NCI-H1930 (cell line): Measurements from ENCODE around the gene OR2AT4.
"Not testable (repeated sequence)": the region's sequence is repeated elsewhere in the genome, so short reads cannot be mapped to it uniquely, and the experiment has no call there.

Experiments
- DNase-seq, 2 experiments: peaks; one replicate each; lab custom pipeline; 2025; lab: John Stamatoyannopoulos, UW

Gene OR2AT4

GRCh38 chr11:75103380-75104026 lies 6.8 kb upstream of the OR2AT4 start:
- DNase-seq: no peak

DNA sequence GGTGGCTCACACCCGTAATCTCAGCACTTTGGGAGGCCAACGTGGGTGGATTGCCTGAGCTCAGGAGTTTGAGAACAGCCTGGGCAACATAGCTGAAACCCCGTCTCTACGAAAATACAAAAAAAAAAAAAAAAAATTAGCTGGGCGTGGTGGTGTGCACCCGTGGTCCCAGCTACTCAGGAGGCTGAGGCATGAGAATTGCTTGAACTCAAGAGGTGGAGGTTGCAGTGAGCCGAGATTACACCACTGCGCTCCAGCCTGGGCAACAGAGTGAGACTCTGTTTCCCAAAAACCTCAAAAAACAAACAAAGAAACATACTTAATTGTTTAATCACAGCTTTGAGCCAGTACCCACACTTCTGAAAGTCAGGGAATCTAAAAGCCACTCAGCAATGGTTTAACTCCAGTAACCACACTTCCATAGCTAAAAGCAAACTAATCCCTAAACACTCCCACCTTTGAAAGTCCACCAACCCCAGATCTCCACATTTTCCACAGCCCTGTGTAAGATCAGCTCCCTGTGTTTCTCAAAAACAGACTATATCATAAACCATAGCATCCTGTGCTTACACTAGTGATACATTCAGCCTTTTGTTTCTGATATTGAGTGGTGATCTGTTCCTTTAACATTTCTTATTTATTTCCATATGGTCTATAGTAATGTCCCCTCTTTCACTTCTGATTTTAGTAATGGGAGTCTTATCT lies 4.9 kb upstream of the OR2AT4 start:
- DNase-seq: no peak

GRCh38 chr11:75100314-75100713 lies 3.6 kb upstream of the OR2AT4 start:
- DNase-seq: no peak

DNA sequence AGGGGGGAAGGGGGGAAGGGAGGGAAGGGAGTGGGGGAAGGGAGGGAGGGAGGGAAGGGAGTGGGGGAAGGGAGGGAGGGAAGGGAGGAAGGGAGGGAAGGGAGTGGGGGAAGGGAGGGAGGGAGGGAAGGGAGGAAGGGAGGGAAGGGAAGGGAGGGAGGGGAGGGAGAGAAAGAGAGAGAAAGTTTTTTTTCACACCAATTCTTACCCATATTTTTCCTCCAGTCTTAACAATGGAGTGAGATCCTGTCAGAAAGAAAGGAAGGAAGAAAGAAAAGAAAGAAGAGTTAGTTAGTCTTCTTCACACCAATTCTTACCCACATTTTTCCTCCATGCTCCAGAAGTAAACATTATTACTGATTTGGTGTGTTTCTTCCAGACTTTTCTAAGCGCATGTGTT lies 3.0 kb upstream of the OR2AT4 start:
- DNase-seq: no peak

DNA sequence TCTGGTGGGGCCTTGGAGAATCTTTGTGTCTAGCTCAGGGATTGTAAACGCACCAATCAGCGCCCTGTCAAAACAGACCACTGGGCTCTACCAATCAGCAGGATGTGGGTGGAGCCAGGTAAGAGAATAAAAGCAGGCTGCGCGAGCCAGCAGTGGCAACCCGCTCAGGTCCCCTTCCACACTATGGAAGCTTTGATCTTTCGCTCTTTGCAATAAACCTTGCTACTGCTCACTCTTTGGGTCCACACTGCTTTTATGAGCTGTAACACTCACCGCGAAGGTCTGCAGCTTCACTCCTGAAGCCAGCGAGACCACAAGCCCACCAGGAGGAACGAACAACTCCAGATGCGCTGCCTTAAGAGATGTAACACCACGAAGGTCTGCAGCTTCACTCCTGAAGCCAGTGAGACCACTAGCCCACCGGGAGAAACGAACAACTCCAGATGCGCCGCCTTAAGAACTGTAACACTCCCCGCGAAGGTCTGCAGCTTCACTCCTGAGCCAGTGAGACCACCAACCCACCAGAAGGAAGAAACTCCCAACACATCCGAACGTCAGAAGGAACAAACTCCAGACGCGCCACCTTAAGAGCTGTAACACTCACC lies 2.3 kb upstream of the OR2AT4 start:
- DNase-seq: not testable (repeated sequence)

- DNase-seq: not testable (repeated sequence)
Observed at GRCh38 chr11:75098181-75098580, 1.5 kb upstream of the OR2AT4 start.

GRCh38 chr11:75097173-75097557 lies 489 bp upstream of the OR2AT4 start:
- no peak for DNase-seq

GRCh38 chr11:75094382-75094781 lies 2.3 kb downstream of the OR2AT4 start:
- not testable (repeated sequence) for DNase-seq

GRCh38 chr11:75090671-75091177 lies 6.0 kb downstream of the OR2AT4 start:
- DNase-seq: no peak

- DNase-seq: no peak
Observed at GRCh38 chr11:75087319-75088305, 9.1 kb downstream of the OR2AT4 start.

GRCh38 chr11:75084883-75085282 lies 11.8 kb downstream of the OR2AT4 start:
- DNase-seq: no peak

DNA sequence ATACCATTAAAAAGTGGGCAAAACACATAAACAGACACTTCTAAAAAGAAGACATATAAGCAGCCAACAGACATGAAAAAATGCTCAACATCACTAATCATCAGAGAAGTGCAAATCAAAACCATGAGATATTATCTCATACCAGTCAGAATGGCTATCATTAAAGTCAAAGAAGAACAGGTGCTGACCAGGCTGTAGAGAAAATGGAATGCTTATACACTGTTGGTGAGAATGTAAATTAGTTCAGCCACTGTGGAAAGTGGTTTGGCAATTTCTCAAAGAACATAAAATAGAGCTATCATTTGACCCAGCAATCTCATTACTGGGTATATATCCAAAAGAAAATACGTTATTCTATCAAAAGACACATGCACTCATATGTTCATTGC lies 13.5 kb downstream of the OR2AT4 start:
- DNase-seq: no peak

- DNase-seq: no peak
Observed at GRCh38 chr11:75082601-75083216, 14.0 kb downstream of the OR2AT4 start.

GRCh38 chr11:75079546-75079945 lies 17.1 kb downstream of the OR2AT4 start:
- no peak for DNase-seq

GRCh38 chr11:75078233-75078632 lies 18.4 kb downstream of the OR2AT4 start:
- no peak for DNase-seq

- no peak for DNase-seq
Observed at GRCh38 chr11:75077316-75077715, 19.4 kb downstream of the OR2AT4 start.

DNA sequence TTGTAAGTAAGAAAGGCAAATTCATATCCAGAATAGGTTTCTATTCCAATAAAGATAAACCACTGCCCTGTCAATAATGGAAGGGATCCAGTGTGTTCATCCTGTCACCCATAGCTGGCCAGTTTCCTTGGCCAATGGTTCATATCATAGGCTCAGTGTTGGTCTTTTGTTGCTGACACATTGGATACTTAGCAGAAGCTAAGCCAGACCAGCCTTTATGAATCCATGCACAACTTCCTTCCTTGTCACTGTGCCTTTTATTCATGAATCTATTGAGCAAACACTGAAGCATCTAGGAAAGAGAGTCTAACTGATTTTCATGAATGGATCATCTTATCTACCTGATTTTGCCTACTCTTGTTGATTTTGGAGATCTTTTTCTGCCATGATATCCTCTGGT lies 20.0 kb downstream of the OR2AT4 start:
- no peak for DNase-seq

GRCh38 chr11:75073459-75074190 lies 23.1 kb downstream of the OR2AT4 start:
- DNase-seq: no peak

DNA sequence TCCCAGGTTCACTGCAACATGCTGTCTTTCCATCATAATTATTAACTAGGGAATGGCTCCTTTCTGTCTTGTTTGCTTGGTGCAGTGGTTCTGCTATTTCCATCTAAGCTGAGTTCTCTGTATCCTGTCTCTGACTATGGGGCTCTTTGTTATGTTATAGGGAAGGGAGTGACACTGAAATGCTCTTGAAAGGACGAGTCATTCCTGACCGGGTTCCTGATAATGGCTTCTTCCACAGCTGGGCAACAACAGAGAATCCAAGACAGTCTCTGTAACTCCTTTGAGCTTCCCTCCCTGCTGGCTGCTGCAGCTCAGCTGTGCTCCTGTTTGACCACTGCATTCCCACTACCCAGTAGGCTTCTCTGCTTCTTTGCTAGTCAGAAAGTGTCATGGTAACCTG lies 24.1 kb downstream of the OR2AT4 start:
- DNase-seq: no peak

DNA sequence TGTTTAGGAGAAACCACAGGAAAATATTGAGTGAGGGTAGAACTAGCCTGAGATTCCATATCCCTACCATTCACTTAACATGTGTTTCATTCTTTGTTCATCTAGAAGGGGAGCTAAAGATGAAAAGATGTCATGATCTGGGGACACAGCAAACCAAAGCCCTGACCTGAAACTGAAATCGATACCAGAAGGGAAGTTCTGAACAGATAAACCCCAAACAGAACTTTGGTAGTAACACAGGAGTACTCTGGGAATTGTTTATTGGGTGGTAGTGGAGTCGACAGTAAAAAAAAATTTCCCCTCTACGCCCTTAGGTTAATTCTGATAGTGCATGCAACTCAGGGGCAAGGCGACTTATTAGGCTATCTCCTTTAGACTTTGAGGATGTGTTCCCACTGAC lies 27.2 kb downstream of the OR2AT4 start:
- no peak for DNase-seq

GRCh38 chr11:75068993-75069392 lies 27.7 kb downstream of the OR2AT4 start:
- no peak for DNase-seq
